ENCODE results near the gene CD40.

The CD40 gene

DNA sequence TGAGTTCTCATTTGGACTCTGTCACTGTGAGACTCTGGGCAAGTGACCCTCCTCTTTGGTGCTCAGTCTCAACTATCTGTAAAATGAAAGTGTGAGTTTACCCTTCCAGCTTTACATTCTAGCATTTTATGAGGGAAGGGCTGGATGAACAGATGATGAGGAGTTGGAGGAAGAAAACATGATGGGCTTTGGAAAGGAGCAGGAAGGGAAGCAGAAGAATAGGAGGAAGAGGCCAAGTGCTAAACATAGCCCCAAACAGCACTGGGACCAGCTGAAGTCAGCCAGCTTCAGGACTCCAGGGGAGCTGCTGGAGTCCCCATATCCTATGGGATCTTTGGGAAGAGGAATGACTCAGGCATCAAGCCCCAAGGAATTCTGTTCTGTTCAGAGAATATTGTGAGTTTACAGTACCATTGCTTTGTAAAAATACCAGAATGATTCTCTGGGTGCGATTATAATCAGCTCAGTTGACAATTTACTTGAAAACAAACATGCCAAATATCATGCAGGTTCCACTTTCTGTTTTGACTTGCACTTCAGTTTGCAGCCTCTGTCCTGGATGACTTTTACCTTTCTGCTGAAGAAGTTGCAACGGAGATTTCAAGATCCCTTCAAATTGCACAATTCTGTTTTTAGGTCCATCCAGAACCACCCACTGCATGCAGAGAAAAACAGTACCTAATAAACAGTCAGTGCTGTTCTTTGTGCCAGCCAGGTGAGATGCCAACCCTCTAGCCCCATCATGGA lies 3.2 kb downstream of the CD40 start:
- TF ChIP-seq, protein P1, sequence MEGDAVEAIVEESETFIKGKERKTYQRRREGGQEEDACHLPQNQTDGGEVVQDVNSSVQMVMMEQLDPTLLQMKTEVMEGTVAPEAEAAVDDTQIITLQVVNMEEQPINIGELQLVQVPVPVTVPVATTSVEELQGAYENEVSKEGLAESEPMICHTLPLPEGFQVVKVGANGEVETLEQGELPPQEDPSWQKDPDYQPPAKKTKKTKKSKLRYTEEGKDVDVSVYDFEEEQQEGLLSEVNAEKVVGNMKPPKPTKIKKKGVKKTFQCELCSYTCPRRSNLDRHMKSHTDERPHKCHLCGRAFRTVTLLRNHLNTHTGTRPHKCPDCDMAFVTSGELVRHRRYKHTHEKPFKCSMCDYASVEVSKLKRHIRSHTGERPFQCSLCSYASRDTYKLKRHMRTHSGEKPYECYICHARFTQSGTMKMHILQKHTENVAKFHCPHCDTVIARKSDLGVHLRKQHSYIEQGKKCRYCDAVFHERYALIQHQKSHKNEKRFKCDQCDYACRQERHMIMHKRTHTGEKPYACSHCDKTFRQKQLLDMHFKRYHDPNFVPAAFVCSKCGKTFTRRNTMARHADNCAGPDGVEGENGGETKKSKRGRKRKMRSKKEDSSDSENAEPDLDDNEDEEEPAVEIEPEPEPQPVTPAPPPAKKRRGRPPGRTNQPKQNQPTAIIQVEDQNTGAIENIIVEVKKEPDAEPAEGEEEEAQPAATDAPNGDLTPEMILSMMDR (IDR thresholded peaks at IDR 0.05; ENCODE audit: control extremely low read depth, extremely low read depth, low read depth, missing control alignments) = no peak
- ChIA-PET POLR2A (interaction anchor here (1.6 kb wide), 1 partner anchor 152 kb away, joined by 3 read pairs; no protein-coding TSS in a partner anchor), CTCF (interaction anchor here (1.2 to 5.0 kb wide), 3 partner anchors 8 to 134 kb away, joined by 4 to 37 read pairs (median 10); no protein-coding TSS in a partner anchor)
- no peak for DNase-seq (ENCODE audit: extremely low spot score)

DNA sequence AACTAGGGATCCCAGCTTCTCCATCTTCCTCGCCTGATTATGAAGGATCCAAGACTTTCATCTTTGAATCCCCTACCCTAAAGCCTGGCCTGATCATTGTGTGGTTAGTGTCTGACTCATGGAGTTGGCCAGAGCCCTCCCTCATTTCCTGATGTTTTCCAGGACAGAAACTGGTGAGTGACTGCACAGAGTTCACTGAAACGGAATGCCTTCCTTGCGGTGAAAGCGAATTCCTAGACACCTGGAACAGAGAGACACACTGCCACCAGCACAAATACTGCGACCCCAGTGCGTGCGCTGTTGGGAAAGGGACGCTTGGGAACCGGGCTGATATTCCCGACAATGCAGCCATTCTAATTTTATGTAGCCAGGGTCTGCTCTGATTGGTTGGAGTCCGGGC lies 4.0 kb downstream of the CD40 start:
- no peak for DNase-seq (ENCODE audit: extremely low spot score)
- ChIA-PET CTCF (interaction anchor here (2.4 kb wide), 1 partner anchor 10 kb away, joined by 8 read pairs; no protein-coding TSS in a partner anchor), POLR2A (no interaction called here)
- TF ChIP-seq, protein P1 (IDR thresholded peaks at IDR 0.05; ENCODE audit: control extremely low read depth, extremely low read depth, low read depth, missing control alignments) = no peak

DNA sequence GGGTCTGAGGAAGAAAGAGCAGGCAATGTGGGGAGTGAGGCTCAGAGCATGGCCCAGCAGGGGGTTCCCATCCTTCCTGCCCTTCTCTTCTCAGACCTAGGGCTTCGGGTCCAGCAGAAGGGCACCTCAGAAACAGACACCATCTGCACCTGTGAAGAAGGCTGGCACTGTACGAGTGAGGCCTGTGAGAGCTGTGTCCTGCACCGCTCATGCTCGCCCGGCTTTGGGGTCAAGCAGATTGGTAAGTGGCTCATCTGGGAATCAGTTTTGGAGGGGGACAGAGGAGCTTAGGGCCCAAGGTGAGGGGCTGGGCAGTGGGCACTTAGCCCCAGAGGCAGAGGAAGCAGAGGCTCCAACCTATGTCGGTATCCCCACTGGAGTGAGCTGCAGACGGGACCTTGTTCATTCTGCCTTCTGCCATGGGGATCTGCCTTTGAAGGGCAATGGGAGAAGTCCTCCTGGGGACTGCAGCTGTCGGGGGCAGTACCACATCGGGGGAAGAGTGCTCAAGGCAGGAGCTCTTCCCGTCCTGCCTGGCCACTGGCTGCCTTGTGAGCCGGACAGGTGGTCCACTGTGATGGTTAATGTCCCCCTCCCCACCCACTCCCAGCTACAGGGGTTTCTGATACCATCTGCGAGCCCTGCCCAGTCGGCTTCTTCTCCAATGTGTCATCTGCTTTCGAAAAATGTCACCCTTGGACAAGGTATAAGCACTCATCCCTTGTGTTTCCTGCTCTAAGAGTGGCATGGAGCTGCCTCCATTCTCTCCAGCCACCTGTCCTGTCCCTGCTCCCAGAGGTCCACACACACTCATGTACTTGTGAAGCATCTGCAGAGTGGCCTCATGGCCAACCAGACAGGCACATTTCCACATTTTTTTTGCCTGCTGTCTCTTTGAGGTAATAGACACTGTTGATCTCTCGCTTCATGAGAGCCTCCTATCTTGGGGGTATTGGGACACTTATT lies 4.7 kb downstream of the CD40 start:
- ChIA-PET POLR2A (no interaction called here), CTCF (interaction anchor here (2.4 kb wide), 1 partner anchor 10 kb away, joined by 8 read pairs; no protein-coding TSS in a partner anchor)
- DNase-seq (ENCODE audit: extremely low spot score) = no peak
- TF ChIP-seq, protein P1 (IDR thresholded peaks at IDR 0.05; ENCODE audit: control extremely low read depth, extremely low read depth, low read depth, missing control alignments) = no peak

DNA sequence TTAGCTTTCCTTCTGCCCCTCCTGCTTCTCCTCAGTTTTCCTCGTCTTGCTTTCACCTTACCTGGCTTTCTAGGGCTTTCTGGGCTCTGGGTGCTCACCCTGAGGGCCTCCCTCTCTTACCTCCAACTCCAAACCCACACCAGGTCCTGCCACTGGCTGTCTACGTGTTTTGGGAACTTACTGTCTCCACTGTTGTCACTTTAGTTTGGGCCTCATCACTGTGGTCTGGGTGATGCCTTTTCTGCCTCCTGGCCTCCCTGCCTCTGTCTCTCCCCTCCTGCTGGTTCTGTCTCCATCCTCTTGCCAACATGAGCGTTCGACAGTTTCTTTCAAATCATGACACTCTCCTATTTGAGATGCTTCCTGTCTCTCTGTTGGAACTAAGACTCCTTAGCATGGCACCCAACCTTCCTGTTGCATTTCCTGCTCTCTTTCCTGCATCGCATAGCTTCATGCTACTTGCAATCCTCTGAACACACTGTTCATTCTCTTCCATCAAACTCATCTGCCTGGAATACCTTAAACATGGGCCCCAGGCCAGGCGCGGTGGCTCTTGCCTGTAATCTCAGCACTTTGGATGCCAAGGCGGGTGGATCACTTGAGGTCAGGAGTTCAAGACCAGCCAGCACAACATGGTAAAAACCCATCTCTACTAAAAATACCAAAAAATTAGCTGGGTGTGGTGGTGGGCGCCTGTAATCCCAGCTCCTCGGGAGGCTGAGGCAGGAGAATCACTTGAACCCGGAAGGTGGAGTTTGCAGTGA lies 5.5 kb downstream of the CD40 start:
- ChIA-PET POLR2A (no interaction called here), CTCF (interaction anchor here (2.4 kb wide), 1 partner anchor 9 kb away, joined by 8 read pairs; no protein-coding TSS in a partner anchor)
- DNase-seq (ENCODE audit: extremely low spot score) = no peak
- TF ChIP-seq, protein P1 (IDR thresholded peaks at IDR 0.05; ENCODE audit: control extremely low read depth, extremely low read depth, low read depth, missing control alignments) = no peak

DNA sequence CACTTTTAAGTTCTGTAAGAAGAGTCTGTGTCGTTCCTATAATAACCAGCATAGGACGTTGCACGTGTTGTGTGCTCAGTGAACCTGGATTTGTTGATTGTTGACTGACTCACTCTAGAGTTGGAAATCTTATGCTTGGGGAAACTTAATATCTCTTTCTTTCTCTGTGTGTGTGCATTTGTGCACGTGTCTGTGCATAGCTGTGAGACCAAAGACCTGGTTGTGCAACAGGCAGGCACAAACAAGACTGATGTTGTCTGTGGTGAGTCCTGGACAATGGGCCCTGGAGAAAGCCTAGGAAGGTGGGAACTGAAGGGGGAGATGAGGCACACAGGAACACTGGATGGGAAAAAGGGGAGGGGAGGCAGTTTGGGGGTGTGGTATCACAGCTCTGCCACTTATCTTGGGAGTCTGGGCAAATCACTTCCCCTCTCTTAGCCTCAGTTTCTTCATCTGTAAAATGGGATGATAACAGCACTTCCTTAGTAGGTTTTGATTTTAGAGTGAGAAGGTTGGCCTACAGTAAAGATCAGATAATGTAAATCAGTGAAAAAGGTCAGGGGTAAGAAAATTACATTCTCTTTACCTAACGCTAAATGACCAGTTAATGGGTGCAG lies 8.4 kb downstream of the CD40 start:
- CTCF ChIA-PET = interaction anchor here (1.5 to 1.8 kb wide), 3 partner anchors 9 to 27 kb away, joined by 3 to 6 read pairs (median 4); no protein-coding TSS in a partner anchor
- POLR2A ChIA-PET = no interaction called here
- TF ChIP-seq, protein P1 (IDR thresholded peaks at IDR 0.05; ENCODE audit: control extremely low read depth, extremely low read depth, low read depth, missing control alignments) = no peak

More for the DNA sequence above, 8.4 kb downstream of the CD40 start:
- no peak for DNase-seq (ENCODE audit: extremely low spot score)

All from GM10248 (cell line).